GM10266 (cell line): ENCODE results near the gene CARD8.
A peak's percentile ranks its signal among the peaks of the same experiment; 100 is the strongest.
"Not testable (repeated sequence)": the region's sequence is repeated elsewhere in the genome, so short reads cannot be mapped to it uniquely, and the experiment has no call there.

Experiments
- DNase-seq: peaks from one replicate; pipeline ENCODE4 v3.0.0; 2012; ENCODE audit errors: extremely low spot score
- TF ChIP-seq, protein P1 (sequence below): IDR thresholded peaks from 2 replicates; pipeline ENCODE4 v1.5.1; 2012; ENCODE audit warnings: mild to moderate bottlenecking, low read depth; ENCODE audit not compliant: control insufficient read depth, insufficient read depth; ENCODE audit errors: missing control alignments

Gene CARD8

DNA sequence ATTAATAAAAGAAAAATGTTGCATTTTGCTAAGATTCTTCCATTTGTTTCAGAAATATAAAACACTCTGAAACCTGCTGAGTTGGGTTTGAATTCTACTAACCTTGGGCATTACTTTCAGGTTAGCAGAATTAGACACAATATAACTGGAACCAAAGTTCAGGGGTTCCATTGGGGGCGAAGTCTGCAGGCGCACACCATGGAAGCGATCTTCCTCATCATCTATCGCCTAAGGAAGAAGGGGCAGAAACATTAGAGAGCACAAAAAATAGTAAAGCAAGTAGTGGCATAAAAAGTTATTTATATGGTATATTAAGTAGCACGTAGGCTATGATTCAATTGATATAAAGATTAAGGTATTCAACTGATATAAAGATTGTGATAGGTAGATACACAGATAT lies 34.1 kb downstream of the CARD8 start:
- no peak for DNase-seq
- TF ChIP-seq, protein P1, sequence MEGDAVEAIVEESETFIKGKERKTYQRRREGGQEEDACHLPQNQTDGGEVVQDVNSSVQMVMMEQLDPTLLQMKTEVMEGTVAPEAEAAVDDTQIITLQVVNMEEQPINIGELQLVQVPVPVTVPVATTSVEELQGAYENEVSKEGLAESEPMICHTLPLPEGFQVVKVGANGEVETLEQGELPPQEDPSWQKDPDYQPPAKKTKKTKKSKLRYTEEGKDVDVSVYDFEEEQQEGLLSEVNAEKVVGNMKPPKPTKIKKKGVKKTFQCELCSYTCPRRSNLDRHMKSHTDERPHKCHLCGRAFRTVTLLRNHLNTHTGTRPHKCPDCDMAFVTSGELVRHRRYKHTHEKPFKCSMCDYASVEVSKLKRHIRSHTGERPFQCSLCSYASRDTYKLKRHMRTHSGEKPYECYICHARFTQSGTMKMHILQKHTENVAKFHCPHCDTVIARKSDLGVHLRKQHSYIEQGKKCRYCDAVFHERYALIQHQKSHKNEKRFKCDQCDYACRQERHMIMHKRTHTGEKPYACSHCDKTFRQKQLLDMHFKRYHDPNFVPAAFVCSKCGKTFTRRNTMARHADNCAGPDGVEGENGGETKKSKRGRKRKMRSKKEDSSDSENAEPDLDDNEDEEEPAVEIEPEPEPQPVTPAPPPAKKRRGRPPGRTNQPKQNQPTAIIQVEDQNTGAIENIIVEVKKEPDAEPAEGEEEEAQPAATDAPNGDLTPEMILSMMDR, result no peak

DNA sequence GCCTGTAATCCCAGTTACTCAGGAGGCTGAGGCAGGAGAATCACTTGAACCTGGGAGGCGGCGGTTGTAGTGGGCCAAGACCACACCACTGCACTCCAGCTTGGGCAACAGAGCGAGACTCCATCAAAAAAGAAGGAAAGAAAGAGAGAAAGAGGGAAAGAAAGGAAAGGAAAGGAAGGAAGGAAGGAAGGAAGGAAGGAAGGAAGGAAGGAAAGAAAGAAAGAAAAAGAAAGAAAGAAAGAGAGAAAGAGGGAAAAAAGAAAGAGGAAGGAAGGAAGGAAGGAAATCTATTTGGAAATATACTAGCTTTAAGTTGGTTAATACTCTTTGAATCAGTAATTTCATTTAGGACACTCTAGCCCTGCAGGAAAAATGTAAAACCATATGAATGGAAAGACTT lies 34.9 kb downstream of the CARD8 start:
- not testable (repeated sequence) for DNase-seq

DNA sequence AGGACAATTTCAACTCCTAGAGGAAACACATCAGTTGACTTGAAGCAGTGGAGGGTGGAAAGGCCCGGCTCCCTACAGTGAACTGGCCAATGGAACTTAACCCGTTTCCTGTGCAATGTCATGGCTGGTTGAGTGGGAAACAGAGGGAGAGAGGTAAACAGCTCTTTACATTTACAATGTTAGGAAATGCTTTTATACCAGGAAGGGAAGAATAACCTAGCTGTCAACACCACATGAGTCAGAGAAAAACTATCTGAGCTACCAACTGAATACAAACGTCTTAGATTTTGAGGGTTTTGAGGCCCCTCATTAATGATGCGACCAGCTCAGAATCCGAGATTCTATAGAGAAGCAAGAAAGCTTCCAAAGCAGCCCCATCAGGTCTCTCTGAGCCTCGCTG lies 36.7 kb downstream of the CARD8 start:
- DNase-seq, result no peak
- TF ChIP-seq, protein P1, result no peak

DNA sequence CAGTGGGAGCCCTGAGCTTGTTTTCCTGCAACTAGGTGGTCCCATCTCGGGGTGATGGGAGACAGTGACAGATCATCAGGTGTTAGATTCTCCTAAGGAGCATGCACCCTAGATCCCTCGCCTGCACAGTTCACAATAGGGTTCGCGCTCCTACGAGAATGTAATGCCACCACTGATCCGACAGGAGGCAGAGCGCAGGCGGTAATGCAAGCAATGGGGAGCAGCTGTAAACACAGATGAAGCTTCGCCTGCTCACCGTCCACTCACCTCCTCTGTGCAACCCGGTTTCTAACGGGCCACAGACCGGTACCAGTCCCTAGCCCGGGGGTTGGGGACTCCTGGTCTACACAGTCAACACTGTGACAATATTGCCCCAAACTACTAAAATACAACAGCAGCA lies 38.8 kb downstream of the CARD8 start:
- no peak for DNase-seq
- TF ChIP-seq, protein P1, result no peak

DNA sequence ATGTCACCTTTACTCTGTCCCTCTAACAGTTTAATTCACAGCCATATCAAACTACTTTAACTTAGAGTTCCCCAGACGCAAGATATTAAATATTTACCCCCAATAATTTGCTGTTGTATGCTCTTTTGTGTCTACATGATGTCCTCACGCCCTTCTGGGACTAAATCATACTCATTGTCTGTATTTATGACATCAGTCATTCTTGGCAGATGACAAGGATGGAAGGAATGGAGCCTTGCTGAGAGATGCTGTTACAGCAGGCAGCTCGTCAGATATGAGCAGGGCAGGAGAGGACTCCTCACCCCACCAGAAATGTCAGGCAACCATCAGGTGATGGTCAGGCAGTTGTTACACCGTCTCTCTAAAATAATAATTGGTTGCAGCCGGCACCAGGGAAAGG lies 41.8 kb downstream of the CARD8 start:
- no peak for DNase-seq
- TF ChIP-seq, protein P1, result no peak

DNA sequence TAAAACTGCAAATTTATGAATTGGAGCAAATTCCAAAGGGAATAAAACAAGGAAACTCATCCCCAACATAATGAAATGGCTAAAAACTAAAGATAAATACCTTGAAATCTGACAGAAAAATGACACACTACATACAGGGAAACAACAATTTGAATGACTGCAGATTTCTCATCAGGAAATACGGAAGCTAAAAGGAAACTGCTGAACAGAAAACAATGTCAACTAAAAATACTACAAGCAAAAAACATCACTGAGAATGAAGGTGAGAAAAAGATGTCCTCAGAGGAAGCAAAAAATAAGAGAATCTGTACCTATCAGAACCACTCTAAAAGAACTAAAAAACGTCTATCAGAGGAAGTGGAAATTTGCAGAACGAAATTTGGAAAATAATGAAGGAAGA lies 45.7 kb downstream of the CARD8 start:
- no peak for DNase-seq
- TF ChIP-seq, protein P1, result no peak

DNA sequence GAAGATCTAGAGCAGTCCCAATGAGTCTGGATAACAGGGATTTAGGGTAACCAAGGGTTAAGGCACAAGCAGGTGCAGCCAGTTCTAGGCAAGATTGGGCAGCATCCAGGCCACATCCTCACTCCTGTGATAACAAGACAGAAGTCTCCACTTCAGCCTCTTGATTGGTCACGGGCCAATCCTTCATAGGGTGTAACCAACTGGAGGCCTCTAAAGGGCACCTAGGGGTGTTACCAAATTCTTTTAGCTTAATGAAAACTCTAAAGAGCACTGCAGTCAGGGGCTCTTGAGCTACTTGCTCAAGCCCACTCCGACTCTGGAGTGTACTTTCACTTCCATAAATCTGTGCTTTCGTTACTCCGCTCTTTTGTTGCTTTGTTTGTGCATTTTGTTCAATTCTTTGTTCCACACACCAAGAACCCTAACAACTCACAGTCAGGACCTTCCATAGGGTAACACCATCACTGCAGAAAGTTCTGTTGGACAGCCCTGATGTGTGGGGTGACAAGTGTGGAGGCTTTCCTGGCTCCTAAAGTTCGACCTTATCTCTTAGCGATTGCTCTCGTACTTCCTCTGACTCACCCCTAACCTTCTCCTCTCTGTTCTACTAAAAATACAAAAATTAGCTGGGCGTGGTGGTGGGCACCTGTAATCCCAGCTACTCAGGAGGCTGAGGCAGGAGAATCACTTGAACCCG lies 49.2 kb downstream of the CARD8 start:
- TF ChIP-seq, protein P1, result no peak
- DNase-seq, result no peak

DNA sequence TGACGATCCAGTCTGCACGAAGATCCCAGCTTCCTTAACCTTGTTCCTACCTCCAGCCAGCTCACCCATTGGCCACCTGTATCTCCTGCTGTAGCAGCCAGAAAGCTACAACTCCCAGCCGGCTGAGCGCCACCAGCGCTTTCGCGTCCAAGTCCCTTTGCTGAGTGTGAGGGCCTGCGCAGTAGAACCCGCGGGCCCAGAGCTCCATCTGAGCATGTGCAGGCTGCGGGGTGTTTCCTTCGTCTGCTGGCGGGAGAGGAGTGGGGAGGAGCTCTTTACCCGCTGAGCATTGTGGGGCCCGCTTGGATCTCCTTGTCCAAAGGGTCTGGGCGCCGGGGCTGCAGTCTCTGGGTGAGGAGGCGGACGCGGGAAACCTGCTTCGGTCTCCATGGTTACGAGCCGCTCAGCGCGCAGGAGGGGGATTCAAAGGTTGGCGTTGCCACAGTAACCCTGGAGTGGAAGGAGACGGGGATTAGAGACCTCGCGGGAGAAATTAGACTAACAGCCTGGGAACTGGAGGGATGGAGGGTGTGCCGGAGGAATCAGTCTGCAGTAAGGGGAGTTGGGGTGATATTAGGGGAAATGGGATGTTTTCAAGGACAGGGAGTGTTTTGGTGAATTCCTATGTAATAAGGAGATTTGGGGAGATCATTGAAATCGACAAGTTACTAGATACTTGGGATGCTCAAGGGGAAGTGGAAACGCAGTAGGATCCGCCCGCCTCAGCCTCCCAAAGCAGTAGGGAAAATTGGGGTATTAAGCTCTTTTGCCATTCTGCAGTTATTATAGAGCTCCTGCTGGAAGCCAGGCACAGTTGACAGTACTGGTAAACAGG lies 51.7 kb downstream of the CARD8 start:
- DNase-seq, result peak; percentile 94
- TF ChIP-seq, protein P1, result no peak
